ENCODE measurements around the gene TMEM53.

The TMEM53 gene

DNA sequence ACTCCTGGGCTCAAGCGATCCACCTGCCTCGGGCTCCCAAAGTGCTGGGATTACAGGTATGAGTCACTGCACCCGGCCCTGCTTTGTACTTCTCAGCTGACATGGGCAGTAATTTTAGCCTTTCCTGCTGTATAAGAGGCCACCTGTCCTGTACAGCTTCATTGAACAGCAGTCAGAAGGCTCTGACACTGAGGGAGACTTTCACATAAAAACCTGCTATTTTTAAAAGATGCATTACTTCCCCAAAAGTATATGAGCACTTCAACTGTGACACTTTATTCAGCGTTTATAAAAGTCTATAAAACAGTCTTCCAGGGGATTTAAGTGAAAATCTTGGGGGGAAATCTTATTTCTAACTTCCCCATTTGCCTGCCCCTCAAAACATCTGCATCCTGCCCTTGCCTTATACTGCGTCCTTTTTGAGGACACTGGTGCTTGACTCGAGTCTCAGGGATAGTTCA, 39.1 kb upstream of the TMEM53 start:
- DNase-seq (ENCODE audit: extremely low read depth, insufficient read length) = peak; percentile 68
- H3K4me3 ChIP-seq (replicated peaks; ENCODE audit: low read depth, low read length) = no peak overlapping the region
- H3K36me3 ChIP-seq (ENCODE audit: control insufficient read depth, insufficient read depth, low read length) = no peaks in the 10 kb centered on the region
- no peaks in the 10 kb centered on the region for H3K27me3 ChIP-seq (replicated peaks; ENCODE audit: control insufficient read depth, insufficient read depth, low read length)
- TF ChIP-seq, protein P1, sequence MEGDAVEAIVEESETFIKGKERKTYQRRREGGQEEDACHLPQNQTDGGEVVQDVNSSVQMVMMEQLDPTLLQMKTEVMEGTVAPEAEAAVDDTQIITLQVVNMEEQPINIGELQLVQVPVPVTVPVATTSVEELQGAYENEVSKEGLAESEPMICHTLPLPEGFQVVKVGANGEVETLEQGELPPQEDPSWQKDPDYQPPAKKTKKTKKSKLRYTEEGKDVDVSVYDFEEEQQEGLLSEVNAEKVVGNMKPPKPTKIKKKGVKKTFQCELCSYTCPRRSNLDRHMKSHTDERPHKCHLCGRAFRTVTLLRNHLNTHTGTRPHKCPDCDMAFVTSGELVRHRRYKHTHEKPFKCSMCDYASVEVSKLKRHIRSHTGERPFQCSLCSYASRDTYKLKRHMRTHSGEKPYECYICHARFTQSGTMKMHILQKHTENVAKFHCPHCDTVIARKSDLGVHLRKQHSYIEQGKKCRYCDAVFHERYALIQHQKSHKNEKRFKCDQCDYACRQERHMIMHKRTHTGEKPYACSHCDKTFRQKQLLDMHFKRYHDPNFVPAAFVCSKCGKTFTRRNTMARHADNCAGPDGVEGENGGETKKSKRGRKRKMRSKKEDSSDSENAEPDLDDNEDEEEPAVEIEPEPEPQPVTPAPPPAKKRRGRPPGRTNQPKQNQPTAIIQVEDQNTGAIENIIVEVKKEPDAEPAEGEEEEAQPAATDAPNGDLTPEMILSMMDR (IDR thresholded peaks at IDR 0.05; ENCODE audit: insufficient read depth, low read length, poor library complexity, severe bottlenecking) = no peak

DNA sequence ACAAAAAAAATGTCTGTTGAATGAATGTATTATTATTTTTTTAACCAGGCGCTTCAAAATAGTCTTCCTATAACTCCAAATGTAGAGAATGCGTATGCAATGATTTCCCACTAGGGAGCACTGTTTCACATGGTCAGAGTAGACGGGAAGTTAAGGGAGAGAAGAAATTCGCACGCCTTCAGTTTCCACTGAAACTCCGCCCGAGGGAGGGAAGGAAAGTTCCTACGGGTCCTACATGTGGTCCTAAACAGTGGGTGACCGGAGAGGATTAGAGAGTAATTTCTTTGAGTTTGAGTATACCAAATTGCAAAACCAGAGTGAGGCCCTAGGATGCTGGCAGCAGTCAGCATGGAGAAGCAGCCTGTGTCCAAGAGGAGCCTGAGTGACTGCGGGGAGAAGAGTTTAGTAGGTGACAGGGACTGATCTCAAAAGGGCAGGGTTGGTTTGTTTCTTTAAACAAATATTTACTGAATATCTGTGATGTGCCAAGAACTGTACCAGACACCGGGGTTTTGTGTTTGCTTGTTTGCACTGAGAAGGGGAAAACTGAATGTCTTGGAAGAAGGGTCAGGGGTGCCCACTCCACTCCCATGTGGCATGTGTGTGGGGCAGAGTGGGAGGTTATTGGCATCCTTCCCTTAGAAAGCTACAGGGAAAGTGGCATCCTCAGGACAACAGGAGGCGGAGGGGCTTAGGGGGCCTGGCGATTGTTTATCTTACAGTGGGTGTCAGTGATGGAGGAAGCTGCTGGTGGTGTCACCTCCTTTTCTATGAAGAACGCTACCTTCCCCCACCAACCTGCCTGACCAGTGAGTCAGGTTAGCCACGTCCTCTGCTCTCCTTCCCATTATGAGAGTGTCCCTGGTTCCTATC, 33.9 kb upstream of the TMEM53 start:
- H3K27me3 ChIP-seq (replicated peaks; ENCODE audit: control insufficient read depth, insufficient read depth, low read length) = no peaks in the 10 kb centered on the region
- no peak for DNase-seq (ENCODE audit: extremely low read depth, insufficient read length)
- H3K36me3 ChIP-seq (ENCODE audit: control insufficient read depth, insufficient read depth, low read length) = no peaks in the 10 kb centered on the region
- TF ChIP-seq, protein P1 (IDR thresholded peaks at IDR 0.05; ENCODE audit: insufficient read depth, low read length, poor library complexity, severe bottlenecking) = peak; percentile 72
- no peak overlapping the region for H3K4me3 ChIP-seq (replicated peaks; ENCODE audit: low read depth, low read length)

DNA sequence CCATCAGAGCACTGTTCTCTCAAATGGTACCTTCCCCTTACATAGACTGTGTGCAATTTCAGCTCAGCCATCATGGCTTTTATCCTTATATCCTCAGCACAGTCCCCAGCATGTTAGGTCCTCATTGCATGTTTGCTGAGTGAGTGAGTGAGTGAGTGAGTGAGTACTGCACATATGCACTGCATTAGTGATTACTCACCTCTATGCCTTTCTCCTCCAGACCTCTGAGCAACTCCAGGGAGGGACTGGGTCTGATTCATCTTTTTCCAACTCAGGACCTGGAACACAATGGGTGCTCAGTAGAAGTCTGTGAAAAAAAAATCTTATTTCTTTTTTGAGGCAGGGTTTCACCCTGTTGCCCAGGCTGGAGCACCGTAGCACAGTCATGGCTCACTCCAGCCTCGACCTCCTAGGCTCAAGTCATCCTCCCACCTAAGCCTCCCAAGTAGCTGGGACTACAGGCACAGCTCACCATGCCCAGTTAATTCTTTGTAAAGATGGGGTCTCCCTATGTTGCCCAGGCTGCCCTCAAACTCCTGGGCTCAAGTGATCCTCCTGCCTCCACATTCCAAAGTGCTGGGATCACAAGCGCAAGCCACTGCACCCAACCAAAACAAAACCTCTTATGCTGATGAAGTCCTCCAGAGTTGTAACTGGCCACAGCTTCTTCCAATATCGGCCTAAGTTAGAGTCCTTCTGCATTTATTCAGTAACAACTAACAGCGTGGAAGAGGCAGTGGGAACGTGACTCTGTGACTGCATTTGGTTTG, 33.0 kb upstream of the TMEM53 start:
- TF ChIP-seq, protein P1 (IDR thresholded peaks at IDR 0.05; ENCODE audit: insufficient read depth, low read length, poor library complexity, severe bottlenecking) = no peak
- Histone ChIP-seq H3K36me3 (ENCODE audit: control insufficient read depth, insufficient read depth, low read length) (no peaks in the 10 kb centered on the region), H3K4me3 (replicated peaks; ENCODE audit: low read depth, low read length) (no peak overlapping the region), H3K27me3 (replicated peaks; ENCODE audit: control insufficient read depth, insufficient read depth, low read length) (no peaks in the 10 kb centered on the region)
- DNase-seq (ENCODE audit: extremely low read depth, insufficient read length) = no peak

DNA sequence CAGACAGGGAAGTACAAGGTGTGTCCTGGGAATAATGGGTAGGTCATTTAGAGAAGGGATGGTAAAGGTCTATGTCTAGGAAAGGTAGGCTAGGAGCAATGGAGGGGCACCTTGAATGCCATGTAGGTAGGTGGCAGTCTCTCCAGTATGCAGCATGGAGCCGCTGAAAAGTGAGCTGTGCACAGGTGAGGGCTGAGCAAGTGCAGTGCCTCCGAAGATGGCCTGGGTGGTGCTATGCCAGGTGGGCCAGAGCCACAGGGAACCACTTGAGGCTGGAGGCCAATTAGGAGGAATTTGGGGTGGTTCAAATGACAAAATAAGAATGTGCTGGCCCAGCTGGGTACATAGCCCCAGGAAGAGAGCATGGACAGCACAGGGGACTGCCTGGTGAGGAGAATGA, 31.7 kb upstream of the TMEM53 start:
- TF ChIP-seq, protein P1 (IDR thresholded peaks at IDR 0.05; ENCODE audit: insufficient read depth, low read length, poor library complexity, severe bottlenecking) = no peak
- Histone ChIP-seq H3K27me3 (replicated peaks; ENCODE audit: control insufficient read depth, insufficient read depth, low read length) (no peaks in the 10 kb centered on the region), H3K4me3 (replicated peaks; ENCODE audit: low read depth, low read length) (no peak overlapping the region), H3K36me3 (ENCODE audit: control insufficient read depth, insufficient read depth, low read length) (no peaks in the 10 kb centered on the region)
- DNase-seq (ENCODE audit: extremely low read depth, insufficient read length) = no peak

DNA sequence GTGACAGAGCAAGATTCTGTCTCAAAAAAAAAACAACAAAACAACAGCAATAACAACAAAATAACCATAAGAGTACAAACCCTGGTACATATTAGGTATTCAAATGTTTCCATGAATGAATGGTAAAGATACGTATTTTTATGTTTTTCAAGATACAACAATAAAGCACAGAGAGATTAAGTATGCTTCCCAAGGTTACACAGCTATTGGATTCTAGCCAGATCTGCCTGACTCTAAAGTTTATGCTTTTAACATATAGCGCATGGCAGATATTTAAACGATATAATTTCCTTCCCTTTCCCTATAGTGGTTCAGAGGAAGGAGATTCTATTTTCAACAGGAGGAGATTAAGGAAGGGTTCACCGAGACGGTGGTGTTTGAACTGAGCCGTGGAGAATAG, 31.2 kb upstream of the TMEM53 start:
- no peak for DNase-seq (ENCODE audit: extremely low read depth, insufficient read length)
- no peaks in the 10 kb centered on the region for H3K27me3 ChIP-seq (replicated peaks; ENCODE audit: control insufficient read depth, insufficient read depth, low read length)
- no peak overlapping the region for H3K4me3 ChIP-seq (replicated peaks; ENCODE audit: low read depth, low read length)
- TF ChIP-seq, protein P1 (IDR thresholded peaks at IDR 0.05; ENCODE audit: insufficient read depth, low read length, poor library complexity, severe bottlenecking) = no peak
- no peaks in the 10 kb centered on the region for H3K36me3 ChIP-seq (ENCODE audit: control insufficient read depth, insufficient read depth, low read length)

All from GM06990 (cell line).